ENCODE data around the gene RPH3AL.

RPH3AL gene

DNA sequence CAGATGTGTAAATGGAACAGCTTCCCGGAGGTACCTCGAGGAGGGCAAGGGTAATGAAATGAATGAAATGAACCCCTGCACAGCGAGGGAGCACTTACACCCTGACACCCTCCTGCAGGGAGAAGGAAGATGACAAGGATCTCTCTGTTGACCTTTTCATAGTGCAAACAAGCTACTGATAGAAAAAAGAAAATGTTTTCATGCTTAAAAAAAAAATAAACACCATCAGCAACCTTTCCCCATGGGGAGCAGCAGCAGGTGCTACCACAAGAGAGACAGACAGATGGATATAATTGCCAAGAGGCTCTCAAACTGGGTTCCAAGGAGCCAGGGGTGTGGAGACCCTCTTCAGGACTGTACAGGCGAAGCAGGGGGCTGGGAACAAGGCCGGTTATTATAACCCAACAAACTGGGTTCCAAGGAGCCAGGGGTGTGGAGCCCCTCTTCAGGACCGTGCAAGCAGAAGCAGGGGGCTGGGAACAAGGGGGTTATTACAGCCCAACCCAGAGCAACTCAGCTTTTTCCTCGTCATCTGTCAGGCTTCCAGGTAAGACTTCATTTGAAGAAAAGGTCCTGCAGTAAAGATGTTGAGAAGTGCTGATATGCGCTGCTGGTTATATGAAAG is 718 bp upstream of the RPH3AL start:
- DNase-seq (ENCODE audit: low read depth, low spot score), result no peak

- no peak for DNase-seq (ENCODE audit: low read depth, low spot score)
These were observed 659 bp downstream of the RPH3AL start for GRCh38 chr17:351875-352420.

GRCh38 chr17:351449-351738 is 1.2 kb downstream of the RPH3AL start:
- DNase-seq (ENCODE audit: low read depth, low spot score), result no peak

- no peak for DNase-seq (ENCODE audit: low read depth, low spot score)
These were observed 1.7 kb downstream of the RPH3AL start for GRCh38 chr17:350706-351448.

GRCh38 chr17:349666-350065 is 2.9 kb downstream of the RPH3AL start:
- no peak for DNase-seq (ENCODE audit: low read depth, low spot score)

GRCh38 chr17:348692-349425 is 3.7 kb downstream of the RPH3AL start:
- no peak for DNase-seq (ENCODE audit: low read depth, low spot score)

DNA sequence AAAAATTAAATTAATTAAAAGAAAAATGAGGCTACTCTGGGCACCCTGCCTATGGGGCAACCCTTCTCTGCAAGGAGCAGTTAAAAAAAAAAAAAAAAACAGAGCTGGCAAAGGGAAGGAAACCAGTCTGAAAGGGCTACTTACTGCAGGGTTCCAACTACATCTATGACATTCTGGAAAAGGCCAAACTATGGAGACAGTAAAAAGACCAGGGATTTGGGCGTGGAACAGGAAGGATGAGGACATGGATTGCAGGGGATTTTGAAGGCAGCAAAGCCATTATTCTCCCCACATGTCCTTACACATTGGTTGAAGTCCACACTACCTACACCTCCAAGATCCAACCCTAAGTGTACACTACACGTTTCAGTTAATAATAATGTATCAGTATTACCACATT is 4.6 kb downstream of the RPH3AL start:
- DNase-seq (ENCODE audit: low read depth, low spot score), result no peak

DNA sequence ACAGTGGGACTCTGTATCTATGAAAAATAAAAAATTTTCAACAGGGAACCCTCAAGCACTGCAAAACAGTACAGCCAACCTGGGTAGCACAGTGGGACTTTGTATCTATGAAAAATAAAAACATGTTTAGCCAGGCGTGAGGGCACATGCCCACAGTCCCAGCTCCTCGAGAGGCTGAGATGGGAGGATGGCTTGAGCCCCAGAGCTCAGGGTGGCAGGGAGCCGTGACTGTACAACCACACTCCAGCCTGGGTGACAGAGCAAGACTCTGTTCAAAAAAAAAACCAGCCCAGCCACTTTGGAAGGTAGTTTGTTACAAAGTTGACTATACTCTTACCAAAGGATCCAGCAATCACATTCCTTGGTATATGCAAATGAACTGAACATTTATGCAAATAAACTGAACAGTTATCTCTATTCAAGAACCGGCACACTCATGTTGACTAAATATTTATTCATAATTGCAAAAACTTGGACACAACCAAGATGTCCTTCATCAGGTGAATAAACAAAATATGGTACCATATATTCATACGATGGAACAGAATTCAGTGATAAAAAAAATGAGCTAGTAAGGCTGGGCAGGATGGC is 5.2 kb downstream of the RPH3AL start:
- DNase-seq (ENCODE audit: low read depth, low spot score), result no peak

DNA sequence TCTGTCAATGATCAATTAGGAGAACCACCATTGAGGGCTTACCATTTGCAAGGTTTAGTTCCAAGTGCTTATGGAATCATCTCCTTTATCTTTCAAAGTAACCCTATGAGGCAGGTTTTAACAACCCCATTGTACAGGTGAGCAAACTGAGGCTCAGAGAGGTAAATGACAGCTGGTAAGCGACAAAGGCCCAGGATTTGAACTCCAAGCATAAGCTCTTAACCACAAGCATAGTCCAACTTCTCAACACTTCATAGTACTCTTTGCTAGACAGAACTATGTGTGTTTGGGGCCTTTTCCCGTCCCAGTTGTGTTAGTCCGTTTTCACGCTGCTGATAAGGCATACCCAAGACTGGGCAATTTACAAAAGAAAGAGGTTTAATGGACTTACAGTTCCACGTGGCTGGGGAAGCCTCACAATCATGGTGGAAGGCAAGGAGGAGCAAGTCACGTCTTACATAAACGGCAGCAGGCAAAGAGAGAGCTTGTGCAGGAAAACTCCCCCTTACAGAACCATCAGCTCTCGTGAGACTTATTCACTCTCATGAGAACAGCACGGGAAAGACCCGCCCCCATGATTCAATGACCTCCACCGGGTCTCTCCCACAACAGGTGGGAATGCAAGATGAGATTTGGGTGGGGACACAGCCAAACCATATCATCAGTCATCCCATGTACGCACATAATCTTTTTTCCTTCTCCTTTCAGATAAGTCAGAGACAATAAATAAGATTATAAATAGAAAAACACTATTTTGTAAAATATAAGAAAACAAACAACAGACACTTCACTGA is 6.4 kb downstream of the RPH3AL start:
- no peak for DNase-seq (ENCODE audit: low read depth, low spot score)

DNA sequence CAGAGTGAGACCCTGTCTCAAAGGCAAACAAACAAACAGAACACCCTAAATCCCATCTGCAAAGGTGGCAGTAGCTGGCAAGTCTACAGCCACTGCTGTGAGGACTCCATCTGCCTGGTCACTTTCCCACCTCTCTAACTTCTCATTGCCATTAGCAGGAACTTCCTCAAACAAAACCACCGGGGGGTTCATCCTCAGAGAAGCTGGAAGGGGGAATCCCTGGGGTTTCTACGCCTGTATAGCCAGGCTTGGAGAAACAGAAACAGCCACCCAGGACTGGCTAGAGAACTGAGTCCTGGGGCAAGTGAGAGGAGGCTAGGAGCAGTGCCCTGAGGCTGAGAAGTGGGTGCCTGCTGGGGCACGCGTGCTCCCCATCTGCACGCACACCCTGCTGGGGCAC is 7.3 kb downstream of the RPH3AL start:
- DNase-seq (ENCODE audit: low read depth, low spot score), result no peak

DNA sequence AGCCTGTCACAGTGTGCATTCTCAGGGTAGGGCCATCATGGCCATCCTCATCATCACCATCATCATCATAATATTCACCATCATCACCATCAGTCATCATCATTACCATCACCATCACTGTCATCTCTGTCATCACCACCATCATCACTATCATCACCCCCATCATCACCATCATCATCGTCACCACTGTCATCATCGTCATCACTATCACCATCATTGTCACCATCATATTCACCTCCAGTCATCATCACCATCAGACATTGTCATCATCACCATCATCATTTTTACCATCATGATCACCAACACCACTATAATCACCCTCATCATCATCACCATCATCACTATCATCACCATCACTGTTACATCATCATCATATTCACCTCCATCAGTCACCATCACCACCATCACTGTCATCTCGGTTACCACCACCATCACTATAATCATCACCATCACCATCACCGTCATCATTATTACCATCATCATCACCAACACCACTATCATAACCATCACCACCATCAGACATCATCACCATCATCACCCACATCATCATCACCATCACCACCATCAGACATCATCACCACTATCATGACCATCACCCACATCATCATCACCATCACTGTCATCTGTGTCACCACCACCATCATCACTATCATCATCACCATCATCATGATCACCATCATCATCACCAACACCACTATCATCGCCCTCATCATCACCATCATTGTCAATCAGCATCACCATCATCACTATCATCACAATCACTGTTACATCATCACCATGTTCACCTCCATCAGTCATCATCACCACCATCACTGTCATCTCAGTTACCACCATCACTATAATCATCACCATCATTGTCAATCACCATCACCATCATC is 8.5 kb downstream of the RPH3AL start:
- no peak for DNase-seq (ENCODE audit: low read depth, low spot score)

DNA sequence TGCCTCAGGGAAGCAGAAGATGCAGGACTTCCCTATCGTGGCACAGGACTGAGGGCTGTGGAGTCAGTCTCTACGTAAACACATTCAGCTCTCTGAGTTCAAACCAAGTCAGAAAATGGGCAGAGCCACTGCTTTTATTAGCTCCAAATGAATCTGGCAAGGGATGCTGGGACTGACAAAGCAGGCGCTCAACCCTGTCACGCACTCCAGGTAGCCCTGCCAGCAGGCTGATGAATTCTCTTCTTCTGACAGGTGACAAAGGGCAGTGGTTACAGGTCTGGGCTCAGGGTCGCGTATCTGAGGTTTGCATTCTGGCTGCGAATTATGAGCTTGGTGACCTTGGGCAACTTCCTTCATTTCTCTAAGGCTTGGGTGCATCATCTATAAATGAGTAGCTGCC is 9.4 kb downstream of the RPH3AL start:
- no peak for DNase-seq (ENCODE audit: low read depth, low spot score)

DNA sequence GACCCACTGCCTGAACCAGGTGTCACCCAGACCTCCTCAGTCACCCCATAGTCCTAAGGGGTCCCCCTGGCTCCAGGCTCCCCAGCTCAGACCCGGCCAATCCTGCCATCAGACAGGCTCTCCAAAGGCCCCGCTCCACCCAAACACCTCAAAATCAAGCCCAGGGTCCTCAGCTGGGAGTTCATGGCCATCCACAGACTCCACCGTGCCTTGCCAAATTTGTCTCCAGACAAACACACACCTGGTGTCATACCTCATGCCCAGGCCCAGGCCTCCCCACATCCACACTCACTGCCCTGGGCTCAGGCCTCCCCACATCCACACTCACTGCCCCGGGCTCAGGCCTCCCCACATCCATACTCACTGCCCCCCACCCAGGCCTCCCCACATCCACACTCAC is 12.5 kb downstream of the RPH3AL start:
- DNase-seq (ENCODE audit: low read depth, low spot score), result no peak

- DNase-seq (ENCODE audit: low read depth, low spot score), result no peak
These were observed 13.2 kb downstream of the RPH3AL start for GRCh38 chr17:339193-340061.

- no peak for DNase-seq (ENCODE audit: low read depth, low spot score)
These were observed 14.0 kb downstream of the RPH3AL start for GRCh38 chr17:338442-339192.

DNA sequence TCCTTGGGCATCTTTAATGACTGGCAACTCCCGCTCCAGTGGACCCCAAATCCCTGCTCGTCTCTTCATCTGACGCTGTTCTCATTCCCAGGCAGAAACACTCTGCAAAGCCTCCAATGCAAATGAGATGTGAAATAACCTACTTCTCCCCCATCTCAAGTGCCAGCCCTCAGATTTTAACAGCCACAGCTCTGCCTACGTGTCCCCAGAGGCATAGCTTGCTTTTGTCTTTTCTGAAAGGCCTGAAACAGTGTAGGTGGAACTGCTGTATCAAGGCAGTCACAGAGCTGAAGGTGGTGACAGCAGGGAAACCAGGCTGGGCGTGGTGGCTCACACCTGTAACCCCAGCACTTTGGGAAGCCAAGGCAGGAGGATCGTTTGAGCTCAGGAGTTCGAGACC is 14.7 kb downstream of the RPH3AL start:
- DNase-seq (ENCODE audit: low read depth, low spot score), result no peak

- DNase-seq (ENCODE audit: low read depth, low spot score), result no peak
These were observed 15.2 kb downstream of the RPH3AL start for GRCh38 chr17:337453-337852.

GRCh38 chr17:337022-337420 is 15.6 kb downstream of the RPH3AL start:
- DNase-seq (ENCODE audit: low read depth, low spot score), result no peak
